ENCODE measurements around the gene TGIF2. TPM values are rescaled to one million over a fixed set of nuclear protein-coding genes. Genes with fewer than 3 reads are reported as not detected.

The TGIF2 gene
- total RNA-seq, 1 experiment from 2014 or later: 71.1 TPM

DNA sequence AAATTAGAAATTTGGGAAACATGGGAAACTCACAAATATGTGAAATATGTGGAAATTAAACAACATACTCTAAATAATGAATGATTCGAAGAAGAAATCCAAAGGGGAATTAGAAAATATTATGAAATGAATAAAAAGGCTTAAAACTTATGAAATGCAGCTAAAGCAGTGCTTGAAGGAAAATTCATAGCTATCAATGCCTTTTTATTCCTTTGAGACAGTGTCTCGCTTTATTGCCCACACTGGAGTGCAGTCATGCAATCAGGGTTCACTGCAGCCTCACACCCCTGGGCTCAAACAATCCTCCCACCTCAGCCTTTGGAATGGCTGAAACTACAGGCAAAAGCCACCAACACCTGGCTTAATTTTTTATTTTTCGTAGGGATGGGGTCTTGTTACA is 7.9 kb upstream of the TGIF2 start:
- Mint-ChIP-seq H3K9me3 (peaks cover 30% of the 10 kb centered on the region), H3K4me3 (no peak overlapping the region), H3K27me3 (ENCODE audit: low read depth) (peaks cover 4% of the 10 kb centered on the region), H3K4me1 (peaks cover 40% of the 10 kb centered on the region), H3K27ac (no peak overlapping the region), H3K36me3 (peaks cover 42% of the 10 kb centered on the region)
- TF ChIP-seq, protein P1, sequence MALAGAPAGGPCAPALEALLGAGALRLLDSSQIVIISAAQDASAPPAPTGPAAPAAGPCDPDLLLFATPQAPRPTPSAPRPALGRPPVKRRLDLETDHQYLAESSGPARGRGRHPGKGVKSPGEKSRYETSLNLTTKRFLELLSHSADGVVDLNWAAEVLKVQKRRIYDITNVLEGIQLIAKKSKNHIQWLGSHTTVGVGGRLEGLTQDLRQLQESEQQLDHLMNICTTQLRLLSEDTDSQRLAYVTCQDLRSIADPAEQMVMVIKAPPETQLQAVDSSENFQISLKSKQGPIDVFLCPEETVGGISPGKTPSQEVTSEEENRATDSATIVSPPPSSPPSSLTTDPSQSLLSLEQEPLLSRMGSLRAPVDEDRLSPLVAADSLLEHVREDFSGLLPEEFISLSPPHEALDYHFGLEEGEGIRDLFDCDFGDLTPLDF (CRISPR knock-in tag; IDR thresholded peaks at IDR 0.05): no peak
- TF ChIP-seq GABPB1 (CRISPR knock-in tag; IDR thresholded peaks at IDR 0.05) (no peak), IRF2 (CRISPR knock-in tag; IDR thresholded peaks at IDR 0.05; ENCODE audit: borderline replicate concordance, low read depth) (no peak)
- CTCF ChIA-PET: no interaction called here
- POLR2A ChIA-PET: no interaction called here
- ATAC-seq (no peak), DNase-seq (ENCODE audit: low spot score) (no peak)

DNA sequence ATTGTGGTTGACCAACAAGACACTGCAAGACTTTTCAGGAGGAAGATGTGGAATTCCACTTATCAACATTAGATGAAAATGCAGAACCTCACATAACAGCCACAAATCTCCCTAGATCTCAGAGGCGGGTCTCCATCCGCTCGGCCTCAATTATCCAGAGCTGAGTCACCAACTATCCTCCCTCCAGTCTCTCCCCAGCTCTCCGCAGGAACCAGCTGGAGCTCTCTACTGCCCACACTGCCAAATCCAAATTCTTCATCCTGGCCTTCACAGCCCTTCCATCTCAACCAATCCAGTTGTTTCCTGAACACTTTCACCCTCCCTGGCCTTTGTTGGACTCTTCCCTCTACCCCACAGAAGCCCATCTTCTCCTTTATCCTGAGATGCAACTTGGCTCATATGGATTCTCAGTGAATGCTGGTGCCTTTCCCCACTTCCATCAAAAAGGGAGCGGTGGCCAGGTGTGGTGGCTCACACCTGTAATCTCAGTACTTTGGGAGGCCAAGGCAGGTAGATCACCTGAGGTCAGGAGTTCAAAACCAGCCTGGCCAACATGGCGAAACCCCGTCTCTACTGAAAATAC is 3.5 kb upstream of the TGIF2 start:
- H3K27ac Mint-ChIP-seq: peak overlapping the region; percentile 92
- peaks cover 14% of the 10 kb centered on the region for H3K9me3 Mint-ChIP-seq

More for the DNA sequence above, 3.5 kb upstream of the TGIF2 start:
- Mint-ChIP-seq H3K4me1 (peaks cover 42% of the 10 kb centered on the region), H3K4me3 (peak overlapping the region; percentile 80), H3K36me3 (peaks cover 21% of the 10 kb centered on the region), H3K27me3 (ENCODE audit: low read depth) (peaks cover 4% of the 10 kb centered on the region)
- no peak for ATAC-seq
- TF ChIP-seq, protein P2, sequence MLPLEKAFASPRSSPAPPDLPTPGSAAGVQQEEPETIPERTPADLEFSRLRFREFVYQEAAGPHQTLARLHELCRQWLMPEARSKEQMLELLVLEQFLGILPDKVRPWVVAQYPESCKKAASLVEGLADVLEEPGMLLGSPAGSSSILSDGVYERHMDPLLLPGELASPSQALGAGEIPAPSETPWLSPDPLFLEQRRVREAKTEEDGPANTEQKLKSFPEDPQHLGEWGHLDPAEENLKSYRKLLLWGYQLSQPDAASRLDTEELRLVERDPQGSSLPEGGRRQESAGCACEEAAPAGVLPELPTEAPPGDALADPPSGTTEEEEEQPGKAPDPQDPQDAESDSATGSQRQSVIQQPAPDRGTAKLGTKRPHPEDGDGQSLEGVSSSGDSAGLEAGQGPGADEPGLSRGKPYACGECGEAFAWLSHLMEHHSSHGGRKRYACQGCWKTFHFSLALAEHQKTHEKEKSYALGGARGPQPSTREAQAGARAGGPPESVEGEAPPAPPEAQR (CRISPR knock-in tag; IDR thresholded peaks at IDR 0.05): no peak
- no peak for TF ChIP-seq FOXJ3 (CRISPR knock-in tag; IDR thresholded peaks at IDR 0.05; ENCODE audit: borderline replicate concordance)
- TF ChIP-seq JUN (CRISPR knock-in tag; IDR thresholded peaks at IDR 0.05): no peak
- TF ChIP-seq ZNF671 (CRISPR knock-in tag; IDR thresholded peaks at IDR 0.05): no peak
- TF ChIP-seq, protein P3, sequence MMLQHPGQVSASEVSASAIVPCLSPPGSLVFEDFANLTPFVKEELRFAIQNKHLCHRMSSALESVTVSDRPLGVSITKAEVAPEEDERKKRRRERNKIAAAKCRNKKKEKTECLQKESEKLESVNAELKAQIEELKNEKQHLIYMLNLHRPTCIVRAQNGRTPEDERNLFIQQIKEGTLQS (CRISPR knock-in tag; conservative IDR thresholded peaks at IDR 0.05): no peak
- TF ChIP-seq TP53 (CRISPR knock-in tag; IDR thresholded peaks at IDR 0.05): no peak
- TF ChIP-seq, protein P4, sequence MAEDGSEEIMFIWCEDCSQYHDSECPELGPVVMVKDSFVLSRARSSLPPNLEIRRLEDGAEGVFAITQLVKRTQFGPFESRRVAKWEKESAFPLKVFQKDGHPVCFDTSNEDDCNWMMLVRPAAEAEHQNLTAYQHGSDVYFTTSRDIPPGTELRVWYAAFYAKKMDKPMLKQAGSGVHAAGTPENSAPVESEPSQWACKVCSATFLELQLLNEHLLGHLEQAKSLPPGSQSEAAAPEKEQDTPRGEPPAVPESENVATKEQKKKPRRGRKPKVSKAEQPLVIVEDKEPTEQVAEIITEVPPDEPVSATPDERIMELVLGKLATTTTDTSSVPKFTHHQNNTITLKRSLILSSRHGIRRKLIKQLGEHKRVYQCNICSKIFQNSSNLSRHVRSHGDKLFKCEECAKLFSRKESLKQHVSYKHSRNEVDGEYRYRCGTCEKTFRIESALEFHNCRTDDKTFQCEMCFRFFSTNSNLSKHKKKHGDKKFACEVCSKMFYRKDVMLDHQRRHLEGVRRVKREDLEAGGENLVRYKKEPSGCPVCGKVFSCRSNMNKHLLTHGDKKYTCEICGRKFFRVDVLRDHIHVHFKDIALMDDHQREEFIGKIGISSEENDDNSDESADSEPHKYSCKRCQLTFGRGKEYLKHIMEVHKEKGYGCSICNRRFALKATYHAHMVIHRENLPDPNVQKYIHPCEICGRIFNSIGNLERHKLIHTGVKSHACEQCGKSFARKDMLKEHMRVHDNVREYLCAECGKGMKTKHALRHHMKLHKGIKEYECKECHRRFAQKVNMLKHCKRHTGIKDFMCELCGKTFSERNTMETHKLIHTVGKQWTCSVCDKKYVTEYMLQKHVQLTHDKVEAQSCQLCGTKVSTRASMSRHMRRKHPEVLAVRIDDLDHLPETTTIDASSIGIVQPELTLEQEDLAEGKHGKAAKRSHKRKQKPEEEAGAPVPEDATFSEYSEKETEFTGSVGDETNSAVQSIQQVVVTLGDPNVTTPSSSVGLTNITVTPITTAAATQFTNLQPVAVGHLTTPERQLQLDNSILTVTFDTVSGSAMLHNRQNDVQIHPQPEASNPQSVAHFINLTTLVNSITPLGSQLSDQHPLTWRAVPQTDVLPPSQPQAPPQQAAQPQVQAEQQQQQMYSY (CRISPR knock-in tag; IDR thresholded peaks at IDR 0.05): no peak
- no peak for TF ChIP-seq IRF2 (CRISPR knock-in tag; IDR thresholded peaks at IDR 0.05; ENCODE audit: borderline replicate concordance, low read depth)
- no peak for TF ChIP-seq NR2C2 (CRISPR knock-in tag; IDR thresholded peaks at IDR 0.05)
- TF ChIP-seq, protein P5, sequence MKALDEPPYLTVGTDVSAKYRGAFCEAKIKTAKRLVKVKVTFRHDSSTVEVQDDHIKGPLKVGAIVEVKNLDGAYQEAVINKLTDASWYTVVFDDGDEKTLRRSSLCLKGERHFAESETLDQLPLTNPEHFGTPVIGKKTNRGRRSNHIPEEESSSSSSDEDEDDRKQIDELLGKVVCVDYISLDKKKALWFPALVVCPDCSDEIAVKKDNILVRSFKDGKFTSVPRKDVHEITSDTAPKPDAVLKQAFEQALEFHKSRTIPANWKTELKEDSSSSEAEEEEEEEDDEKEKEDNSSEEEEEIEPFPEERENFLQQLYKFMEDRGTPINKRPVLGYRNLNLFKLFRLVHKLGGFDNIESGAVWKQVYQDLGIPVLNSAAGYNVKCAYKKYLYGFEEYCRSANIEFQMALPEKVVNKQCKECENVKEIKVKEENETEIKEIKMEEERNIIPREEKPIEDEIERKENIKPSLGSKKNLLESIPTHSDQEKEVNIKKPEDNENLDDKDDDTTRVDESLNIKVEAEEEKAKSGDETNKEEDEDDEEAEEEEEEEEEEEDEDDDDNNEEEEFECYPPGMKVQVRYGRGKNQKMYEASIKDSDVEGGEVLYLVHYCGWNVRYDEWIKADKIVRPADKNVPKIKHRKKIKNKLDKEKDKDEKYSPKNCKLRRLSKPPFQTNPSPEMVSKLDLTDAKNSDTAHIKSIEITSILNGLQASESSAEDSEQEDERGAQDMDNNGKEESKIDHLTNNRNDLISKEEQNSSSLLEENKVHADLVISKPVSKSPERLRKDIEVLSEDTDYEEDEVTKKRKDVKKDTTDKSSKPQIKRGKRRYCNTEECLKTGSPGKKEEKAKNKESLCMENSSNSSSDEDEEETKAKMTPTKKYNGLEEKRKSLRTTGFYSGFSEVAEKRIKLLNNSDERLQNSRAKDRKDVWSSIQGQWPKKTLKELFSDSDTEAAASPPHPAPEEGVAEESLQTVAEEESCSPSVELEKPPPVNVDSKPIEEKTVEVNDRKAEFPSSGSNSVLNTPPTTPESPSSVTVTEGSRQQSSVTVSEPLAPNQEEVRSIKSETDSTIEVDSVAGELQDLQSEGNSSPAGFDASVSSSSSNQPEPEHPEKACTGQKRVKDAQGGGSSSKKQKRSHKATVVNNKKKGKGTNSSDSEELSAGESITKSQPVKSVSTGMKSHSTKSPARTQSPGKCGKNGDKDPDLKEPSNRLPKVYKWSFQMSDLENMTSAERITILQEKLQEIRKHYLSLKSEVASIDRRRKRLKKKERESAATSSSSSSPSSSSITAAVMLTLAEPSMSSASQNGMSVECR (CRISPR knock-in tag; IDR thresholded peaks at IDR 0.05; ENCODE audit: borderline replicate concordance): no peak
- TF ChIP-seq, protein P6, sequence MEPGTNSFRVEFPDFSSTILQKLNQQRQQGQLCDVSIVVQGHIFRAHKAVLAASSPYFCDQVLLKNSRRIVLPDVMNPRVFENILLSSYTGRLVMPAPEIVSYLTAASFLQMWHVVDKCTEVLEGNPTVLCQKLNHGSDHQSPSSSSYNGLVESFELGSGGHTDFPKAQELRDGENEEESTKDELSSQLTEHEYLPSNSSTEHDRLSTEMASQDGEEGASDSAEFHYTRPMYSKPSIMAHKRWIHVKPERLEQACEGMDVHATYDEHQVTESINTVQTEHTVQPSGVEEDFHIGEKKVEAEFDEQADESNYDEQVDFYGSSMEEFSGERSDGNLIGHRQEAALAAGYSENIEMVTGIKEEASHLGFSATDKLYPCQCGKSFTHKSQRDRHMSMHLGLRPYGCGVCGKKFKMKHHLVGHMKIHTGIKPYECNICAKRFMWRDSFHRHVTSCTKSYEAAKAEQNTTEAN (CRISPR knock-in tag; IDR thresholded peaks at IDR 0.05): no peak
- TF ChIP-seq, protein P7, sequence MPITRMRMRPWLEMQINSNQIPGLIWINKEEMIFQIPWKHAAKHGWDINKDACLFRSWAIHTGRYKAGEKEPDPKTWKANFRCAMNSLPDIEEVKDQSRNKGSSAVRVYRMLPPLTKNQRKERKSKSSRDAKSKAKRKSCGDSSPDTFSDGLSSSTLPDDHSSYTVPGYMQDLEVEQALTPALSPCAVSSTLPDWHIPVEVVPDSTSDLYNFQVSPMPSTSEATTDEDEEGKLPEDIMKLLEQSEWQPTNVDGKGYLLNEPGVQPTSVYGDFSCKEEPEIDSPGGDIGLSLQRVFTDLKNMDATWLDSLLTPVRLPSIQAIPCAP (CRISPR knock-in tag; IDR thresholded peaks at IDR 0.05): no peak
- TF ChIP-seq ZNF396 (CRISPR knock-in tag; IDR thresholded peaks at IDR 0.05; ENCODE audit: borderline replicate concordance): no peak
- DNase-seq (ENCODE audit: low spot score): no peak
- CTCF ChIA-PET: interaction anchor here (0.9 to 2.9 kb wide), 4 partner anchors 16 to 36 kb away, joined by 3 to 16 read pairs (median 7); partner anchors contain the start of gene RAB5IF
- POLR2A ChIA-PET: interaction anchor here (1.0 to 2.6 kb wide), 2 partner anchors 35 to 79 kb away, joined by 3 to 16 read pairs; partner anchors contain the start of gene RAB5IF
